Type B pancreatic cell (in vitro differentiated cells): ENCODE results near the gene FGFRL1. TPM values are rescaled to one million over a fixed set of nuclear protein-coding genes. Genes with fewer than 3 reads are reported as not detected.
"Not testable (repeated sequence)": the region's sequence is repeated elsewhere in the genome, so short reads cannot be mapped to it uniquely, and the experiment has no call there.

Experiments used
- DNase-seq: peaks from one replicate; pipeline ENCODE4 v3.0.0; 2021; ENCODE audit warnings: mixed read lengths; ENCODE audit not compliant: unreplicated experiment; ENCODE audit errors: extremely low spot score
- H3K27ac Mint-ChIP-seq: 2 replicates; pipeline ENCODE4 v1.8.0; 2021; ENCODE audit warnings: mild to moderate bottlenecking, mixed read lengths
- H3K27me3 Mint-ChIP-seq: 2 replicates; pipeline ENCODE4 v1.8.0; 2021; ENCODE audit warnings: mixed read lengths
- H3K36me3 Mint-ChIP-seq: 2 replicates; pipeline ENCODE4 v1.8.0; 2021; ENCODE audit warnings: mixed read lengths
- H3K4me1 Mint-ChIP-seq: one replicate; pipeline ENCODE4 v1.8.0; 2021; ENCODE audit warnings: mixed read lengths; ENCODE audit not compliant: unreplicated experiment
- H3K4me3 Mint-ChIP-seq: 2 replicates; pipeline ENCODE4 v1.8.0; 2021; ENCODE audit warnings: mild to moderate bottlenecking, mixed read lengths
- H3K9me3 Mint-ChIP-seq: 2 replicates; pipeline ENCODE4 v1.8.0; 2021; ENCODE audit warnings: mixed read lengths
- CTCF ChIP-seq: fragments of 200-600 bp; sonication (generic); conservative IDR thresholded peaks from 2 replicates; pipeline ENCODE4 v1.5.0; 2021; ENCODE audit warnings: antibody characterized with exemption, mild to moderate bottlenecking
- total RNA-seq: library from RNA; stranded (reverse); gene quantifications from 2 replicates; pipeline ENCODE4 v1.2.1, GENCODE V29; 2021; ENCODE audit warnings: low replicate concordance

FGFRL1 gene
- total RNA-seq, 1 donor from 2014 or later: 30.9 TPM

GRCh38 chr4:1051472-1051871 is 40.0 kb downstream of the FGFRL1 start:
- Mint-ChIP-seq H3K27ac (no peak overlapping the region), H3K9me3 (no peaks in the 10 kb centered on the region), H3K4me3 (no peak overlapping the region), H3K4me1 (peaks cover 8% of the 10 kb centered on the region), H3K36me3 (no peaks in the 10 kb centered on the region), H3K27me3 (peaks cover 46% of the 10 kb centered on the region)
- TF ChIP-seq CTCF: no peak
- DNase-seq: no peak

- DNase-seq: no peak
- H3K27me3 Mint-ChIP-seq: peaks cover 51% of the 10 kb centered on the region
- H3K27ac Mint-ChIP-seq: no peak overlapping the region
- peaks cover 8% of the 10 kb centered on the region for H3K4me1 Mint-ChIP-seq
- H3K9me3 Mint-ChIP-seq: no peaks in the 10 kb centered on the region
- no peak overlapping the region for H3K4me3 Mint-ChIP-seq
- no peak for TF ChIP-seq CTCF
- H3K36me3 Mint-ChIP-seq: no peaks in the 10 kb centered on the region
Observed at GRCh38 chr4:1052231-1052671, 40.8 kb downstream of the FGFRL1 start.

GRCh38 chr4:1053080-1053661 is 41.7 kb downstream of the FGFRL1 start:
- DNase-seq: no peak
- Mint-ChIP-seq H3K27ac (no peak overlapping the region), H3K27me3 (peaks cover 55% of the 10 kb centered on the region), H3K4me1 (peaks cover 8% of the 10 kb centered on the region), H3K4me3 (no peak overlapping the region), H3K36me3 (no peaks in the 10 kb centered on the region), H3K9me3 (no peaks in the 10 kb centered on the region)
- TF ChIP-seq CTCF: no peak

- not testable (repeated sequence) for H3K9me3 Mint-ChIP-seq, DNase-seq, H3K4me3 Mint-ChIP-seq, H3K36me3 Mint-ChIP-seq, H3K27ac Mint-ChIP-seq, H3K4me1 Mint-ChIP-seq
- peaks cover 57% of the 10 kb centered on the region for H3K27me3 Mint-ChIP-seq
Observed at GRCh38 chr4:1053891-1054290, 42.5 kb downstream of the FGFRL1 start.

GRCh38 chr4:1054696-1055242 is 43.3 kb downstream of the FGFRL1 start:
- peaks cover 61% of the 10 kb centered on the region for H3K27me3 Mint-ChIP-seq
- not testable (repeated sequence) for H3K4me1 Mint-ChIP-seq, H3K36me3 Mint-ChIP-seq, DNase-seq, H3K9me3 Mint-ChIP-seq, H3K27ac Mint-ChIP-seq, H3K4me3 Mint-ChIP-seq

GRCh38 chr4:1055243-1055701 is 43.8 kb downstream of the FGFRL1 start:
- not testable (repeated sequence) for H3K36me3 Mint-ChIP-seq, DNase-seq, H3K4me1 Mint-ChIP-seq, H3K4me3 Mint-ChIP-seq, H3K27ac Mint-ChIP-seq, H3K9me3 Mint-ChIP-seq
- peaks cover 58% of the 10 kb centered on the region for H3K27me3 Mint-ChIP-seq

GRCh38 chr4:1055721-1056590 is 44.5 kb downstream of the FGFRL1 start:
- Mint-ChIP-seq H3K27me3 (peaks cover 54% of the 10 kb centered on the region), H3K4me3 (no peak overlapping the region), H3K4me1 (peaks cover 8% of the 10 kb centered on the region), H3K9me3 (no peaks in the 10 kb centered on the region), H3K27ac (no peak overlapping the region), H3K36me3 (no peaks in the 10 kb centered on the region)
- no peak for DNase-seq
- no peak for TF ChIP-seq CTCF
